ENCODE measurements around the gene EPB41L4A. TPM values are rescaled to one million over a fixed set of nuclear protein-coding genes. Genes with fewer than 3 reads are reported as not detected.

Gene EPB41L4A
- total RNA-seq, 1 donor from 2014 or later = 11.1 TPM

- Histone ChIP-seq H3K36me3 (ENCODE audit: insufficient read depth, low read length) (no peaks in the 10 kb centered on the region), H3K9ac (ENCODE audit: low read length) (no peak overlapping the region), H3K27me3 (ENCODE audit: insufficient read depth, low read length) (no peaks in the 10 kb centered on the region), H4K20me1 (ENCODE audit: insufficient read depth, low read length) (no peaks in the 10 kb centered on the region), H2AFZ (ENCODE audit: low read depth, low read length) (no peak overlapping the region), H3K9me3 (ENCODE audit: insufficient read depth, low read depth, low read length) (no peaks in the 10 kb centered on the region), H3K79me2 (ENCODE audit: insufficient read depth, low read length) (no peaks in the 10 kb centered on the region), H3K4me2 (ENCODE audit: low read length) (no peak overlapping the region), H3K4me1 (ENCODE audit: insufficient read depth, low read length) (no peaks in the 10 kb centered on the region), H3K4me3 (ENCODE audit: insufficient read depth, low read depth, low read length) (no peak overlapping the region), H3K27ac (ENCODE audit: low read depth, low read length) (no peak overlapping the region)
- no peaks in the 10 kb centered on the region for H3K36me3 Mint-ChIP-seq (ENCODE audit: low read depth, unreplicated experiment)
- H3K27me3 Mint-ChIP-seq (ENCODE audit: low read depth, unreplicated experiment) = no peaks in the 10 kb centered on the region
- TF ChIP-seq, protein P1, sequence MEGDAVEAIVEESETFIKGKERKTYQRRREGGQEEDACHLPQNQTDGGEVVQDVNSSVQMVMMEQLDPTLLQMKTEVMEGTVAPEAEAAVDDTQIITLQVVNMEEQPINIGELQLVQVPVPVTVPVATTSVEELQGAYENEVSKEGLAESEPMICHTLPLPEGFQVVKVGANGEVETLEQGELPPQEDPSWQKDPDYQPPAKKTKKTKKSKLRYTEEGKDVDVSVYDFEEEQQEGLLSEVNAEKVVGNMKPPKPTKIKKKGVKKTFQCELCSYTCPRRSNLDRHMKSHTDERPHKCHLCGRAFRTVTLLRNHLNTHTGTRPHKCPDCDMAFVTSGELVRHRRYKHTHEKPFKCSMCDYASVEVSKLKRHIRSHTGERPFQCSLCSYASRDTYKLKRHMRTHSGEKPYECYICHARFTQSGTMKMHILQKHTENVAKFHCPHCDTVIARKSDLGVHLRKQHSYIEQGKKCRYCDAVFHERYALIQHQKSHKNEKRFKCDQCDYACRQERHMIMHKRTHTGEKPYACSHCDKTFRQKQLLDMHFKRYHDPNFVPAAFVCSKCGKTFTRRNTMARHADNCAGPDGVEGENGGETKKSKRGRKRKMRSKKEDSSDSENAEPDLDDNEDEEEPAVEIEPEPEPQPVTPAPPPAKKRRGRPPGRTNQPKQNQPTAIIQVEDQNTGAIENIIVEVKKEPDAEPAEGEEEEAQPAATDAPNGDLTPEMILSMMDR (IDR thresholded peaks at IDR 0.05; ENCODE audit: insufficient read depth, low read depth, low read length) = no peak
- TF ChIP-seq EZH2 (IDR thresholded peaks at IDR 0.05; ENCODE audit: insufficient read depth, low read length) = no peak
- FAIRE-seq = no peak
- no peaks in the 10 kb centered on the region for H3K4me1 Mint-ChIP-seq (ENCODE audit: low read depth, unreplicated experiment)
- no peaks in the 10 kb centered on the region for H3K9me3 Mint-ChIP-seq (ENCODE audit: unreplicated experiment)
- no peak overlapping the region for H3K27ac Mint-ChIP-seq (ENCODE audit: unreplicated experiment)
- no peak overlapping the region for H3K4me3 Mint-ChIP-seq (ENCODE audit: unreplicated experiment)
- DNase-seq (ENCODE audit: low read depth) = no peak
Observed at GRCh38 chr5:112254303-112254702, 164.8 kb downstream of the EPB41L4A start.

GRCh38 chr5:112253478-112254250 is 165.4 kb downstream of the EPB41L4A start:
- no peak overlapping the region for H3K4me3 ChIP-seq (ENCODE audit: insufficient read depth, low read depth, low read length)
- Mint-ChIP-seq H3K4me1 (ENCODE audit: low read depth, unreplicated experiment) (no peaks in the 10 kb centered on the region), H3K27ac (ENCODE audit: unreplicated experiment) (no peak overlapping the region), H3K27me3 (ENCODE audit: low read depth, unreplicated experiment) (no peaks in the 10 kb centered on the region), H3K9me3 (ENCODE audit: unreplicated experiment) (no peaks in the 10 kb centered on the region), H3K4me3 (ENCODE audit: unreplicated experiment) (no peak overlapping the region), H3K36me3 (ENCODE audit: low read depth, unreplicated experiment) (no peaks in the 10 kb centered on the region)
- no peak for TF ChIP-seq EZH2 (IDR thresholded peaks at IDR 0.05; ENCODE audit: insufficient read depth, low read length)
- TF ChIP-seq, protein P1 (IDR thresholded peaks at IDR 0.05; ENCODE audit: insufficient read depth, low read depth, low read length) = no peak
- no peak overlapping the region for H3K4me2 ChIP-seq (ENCODE audit: low read length)
- no peak overlapping the region for H3K27ac ChIP-seq (ENCODE audit: low read depth, low read length)
- H3K9me3 ChIP-seq (ENCODE audit: insufficient read depth, low read depth, low read length) = no peaks in the 10 kb centered on the region
- H3K27me3 ChIP-seq (ENCODE audit: insufficient read depth, low read length) = no peaks in the 10 kb centered on the region
- FAIRE-seq (no peak), DNase-seq (ENCODE audit: low read depth) (peak; percentile 29)
- no peak overlapping the region for H3K9ac ChIP-seq (ENCODE audit: low read length)
- H3K79me2 ChIP-seq (ENCODE audit: insufficient read depth, low read length) = no peaks in the 10 kb centered on the region
- H2AFZ ChIP-seq (ENCODE audit: low read depth, low read length) = no peak overlapping the region
- no peaks in the 10 kb centered on the region for H3K36me3 ChIP-seq (ENCODE audit: insufficient read depth, low read length)
- no peaks in the 10 kb centered on the region for H3K4me1 ChIP-seq (ENCODE audit: insufficient read depth, low read length)
- no peaks in the 10 kb centered on the region for H4K20me1 ChIP-seq (ENCODE audit: insufficient read depth, low read length)

DNA sequence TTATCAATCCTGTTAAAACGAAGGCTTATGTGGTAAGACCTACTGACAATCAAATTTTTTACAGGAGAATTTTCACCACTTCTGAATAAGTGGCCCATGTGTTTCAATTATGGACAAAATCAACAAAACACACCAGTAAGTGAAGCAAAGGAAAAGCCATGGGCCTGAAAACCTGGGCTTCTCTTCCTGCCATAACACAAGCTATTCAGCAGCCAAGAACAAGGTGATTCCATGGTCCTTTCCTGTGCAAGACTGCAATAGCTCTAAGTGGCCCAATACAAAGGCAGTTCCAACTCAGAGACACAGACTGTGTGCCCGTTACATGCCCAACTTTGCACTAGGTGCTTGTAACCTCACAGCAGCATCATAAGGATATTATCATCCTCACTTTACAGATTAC is 168.5 kb downstream of the EPB41L4A start:
- peaks cover 2% of the 10 kb centered on the region for H3K4me1 Mint-ChIP-seq (ENCODE audit: low read depth, unreplicated experiment)
- no peaks in the 10 kb centered on the region for H3K27me3 ChIP-seq (ENCODE audit: insufficient read depth, low read length)
- H3K27ac Mint-ChIP-seq (ENCODE audit: unreplicated experiment) = no peak overlapping the region

More for the DNA sequence above, 168.5 kb downstream of the EPB41L4A start:
- Histone ChIP-seq H2AFZ (ENCODE audit: low read depth, low read length) (no peak overlapping the region), H3K4me1 (ENCODE audit: insufficient read depth, low read length) (no peaks in the 10 kb centered on the region), H3K27ac (ENCODE audit: low read depth, low read length) (no peak overlapping the region), H3K79me2 (ENCODE audit: insufficient read depth, low read length) (no peaks in the 10 kb centered on the region), H3K4me3 (ENCODE audit: insufficient read depth, low read depth, low read length) (no peak overlapping the region), H3K9me3 (ENCODE audit: insufficient read depth, low read depth, low read length) (no peaks in the 10 kb centered on the region), H3K36me3 (ENCODE audit: insufficient read depth, low read length) (no peaks in the 10 kb centered on the region), H4K20me1 (ENCODE audit: insufficient read depth, low read length) (no peaks in the 10 kb centered on the region), H3K4me2 (ENCODE audit: low read length) (no peak overlapping the region), H3K9ac (ENCODE audit: low read length) (no peak overlapping the region)
- TF ChIP-seq, protein P1 (IDR thresholded peaks at IDR 0.05; ENCODE audit: insufficient read depth, low read depth, low read length) = no peak
- no peak for TF ChIP-seq EZH2 (IDR thresholded peaks at IDR 0.05; ENCODE audit: insufficient read depth, low read length)
- H3K27me3 Mint-ChIP-seq (ENCODE audit: low read depth, unreplicated experiment) = no peaks in the 10 kb centered on the region
- DNase-seq (ENCODE audit: low read depth) (no peak), FAIRE-seq (no peak)
- H3K36me3 Mint-ChIP-seq (ENCODE audit: low read depth, unreplicated experiment) = no peaks in the 10 kb centered on the region
- no peaks in the 10 kb centered on the region for H3K9me3 Mint-ChIP-seq (ENCODE audit: unreplicated experiment)
- no peak overlapping the region for H3K4me3 Mint-ChIP-seq (ENCODE audit: unreplicated experiment)
